Mesodermal cell (in vitro differentiated cells): ENCODE measurements around the gene RASGEF1C.
"Not testable (repeated sequence)": the region's sequence is repeated elsewhere in the genome, so short reads cannot be mapped to it uniquely, and the experiment has no call there.

Experiments
- H3K27ac ChIP-seq: 2 replicates; pipeline ENCODE4 v1.7.0; 2013; ENCODE audit warnings: mild to moderate bottlenecking, low read depth, low read length, moderate library complexity; ENCODE audit not compliant: severe bottlenecking
- H3K36me3 ChIP-seq: 2 replicates; pipeline ENCODE4 v1.7.1; 2013; ENCODE audit warnings: mild to moderate bottlenecking, low read length, moderate library complexity; ENCODE audit not compliant: control insufficient read depth, insufficient read depth
- H3K4me1 ChIP-seq: one replicate; pipeline ENCODE4 v1.7.1; 2013; ENCODE audit warnings: mild to moderate bottlenecking, low read length; ENCODE audit not compliant: insufficient read depth, control insufficient read depth, poor library complexity, severe bottlenecking
- H3K4me3 ChIP-seq: 2 replicates; pipeline ENCODE4 v1.7.0; 2013; ENCODE audit warnings: low read length, control low read depth, mild to moderate bottlenecking; ENCODE audit not compliant: insufficient read depth, poor library complexity, severe bottlenecking; ENCODE audit errors: extremely low read depth
- H3K9me3 ChIP-seq: 2 replicates; pipeline ENCODE4 v1.7.1; 2013; ENCODE audit warnings: mild to moderate bottlenecking, low read length, moderate library complexity; ENCODE audit not compliant: control insufficient read depth
- WGBS, 2 experiments: methylation state at CpG; one replicate each; pipeline ENCODE4 v1.1.5; 2013; ENCODE audit warnings: missing lambda C conversion rate in 2 of 2; ENCODE audit not compliant: insufficient coverage in 2 of 2; 5-methylcytosine and 5-hydroxymethylcytosine counted together

The RASGEF1C gene

DNA sequence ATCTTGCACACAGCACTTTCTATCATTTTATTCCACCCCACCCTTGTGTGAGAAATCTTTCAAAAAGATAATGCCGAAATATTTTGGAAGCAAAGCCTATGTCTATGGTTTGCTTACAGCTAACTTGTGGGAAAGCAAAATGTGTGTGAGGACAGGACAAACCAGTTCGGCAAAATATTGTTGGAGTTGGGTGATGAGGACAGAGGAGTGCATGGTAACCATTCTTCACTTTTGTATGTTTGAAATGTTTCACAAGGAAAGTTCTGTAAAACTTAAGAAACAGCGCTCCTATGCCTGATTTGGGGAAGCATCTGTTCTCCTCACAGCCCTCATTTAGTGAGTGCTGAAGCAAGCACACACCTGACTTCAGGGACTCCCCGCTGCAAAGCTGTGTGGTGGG is 75.5 kb downstream of the RASGEF1C start:
- H3K4me1 ChIP-seq: no peaks in the 10 kb centered on the region
- H3K4me3 ChIP-seq: no peak overlapping the region
- H3K9me3 ChIP-seq: no peaks in the 10 kb centered on the region
- no peak overlapping the region for H3K27ac ChIP-seq
- WGBS, 2 experiments: 93 to 96% methylated on average over 3 to 4 of the region's 4 CpGs
- no peaks in the 10 kb centered on the region for H3K36me3 ChIP-seq

DNA sequence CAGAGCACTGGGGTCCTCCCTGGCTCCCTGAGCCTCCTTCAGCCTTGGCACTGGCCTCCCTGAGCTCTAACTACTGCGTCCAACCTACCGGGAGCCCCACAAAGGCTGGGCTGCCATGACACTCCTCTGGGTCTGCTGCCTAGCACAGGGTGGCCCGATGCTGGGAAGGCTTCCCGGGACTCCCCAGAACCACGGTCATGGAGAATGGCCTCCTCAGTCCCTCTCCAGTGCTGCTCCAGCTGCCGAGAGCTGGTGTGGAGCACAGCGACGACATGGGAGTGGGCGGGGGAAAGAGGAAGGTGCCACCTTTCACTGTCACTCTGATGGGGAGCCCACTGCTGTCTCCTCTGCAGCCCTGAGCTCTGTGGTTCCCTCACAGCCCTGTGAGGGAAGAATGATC is 76.0 kb downstream of the RASGEF1C start:
- H3K4me1 ChIP-seq: no peaks in the 10 kb centered on the region
- 90 to 97% methylated on average over 6 of the region's 9 CpGs for WGBS, 2 experiments
- no peak overlapping the region for H3K4me3 ChIP-seq
- H3K9me3 ChIP-seq: no peaks in the 10 kb centered on the region
- no peaks in the 10 kb centered on the region for H3K36me3 ChIP-seq
- no peak overlapping the region for H3K27ac ChIP-seq

DNA sequence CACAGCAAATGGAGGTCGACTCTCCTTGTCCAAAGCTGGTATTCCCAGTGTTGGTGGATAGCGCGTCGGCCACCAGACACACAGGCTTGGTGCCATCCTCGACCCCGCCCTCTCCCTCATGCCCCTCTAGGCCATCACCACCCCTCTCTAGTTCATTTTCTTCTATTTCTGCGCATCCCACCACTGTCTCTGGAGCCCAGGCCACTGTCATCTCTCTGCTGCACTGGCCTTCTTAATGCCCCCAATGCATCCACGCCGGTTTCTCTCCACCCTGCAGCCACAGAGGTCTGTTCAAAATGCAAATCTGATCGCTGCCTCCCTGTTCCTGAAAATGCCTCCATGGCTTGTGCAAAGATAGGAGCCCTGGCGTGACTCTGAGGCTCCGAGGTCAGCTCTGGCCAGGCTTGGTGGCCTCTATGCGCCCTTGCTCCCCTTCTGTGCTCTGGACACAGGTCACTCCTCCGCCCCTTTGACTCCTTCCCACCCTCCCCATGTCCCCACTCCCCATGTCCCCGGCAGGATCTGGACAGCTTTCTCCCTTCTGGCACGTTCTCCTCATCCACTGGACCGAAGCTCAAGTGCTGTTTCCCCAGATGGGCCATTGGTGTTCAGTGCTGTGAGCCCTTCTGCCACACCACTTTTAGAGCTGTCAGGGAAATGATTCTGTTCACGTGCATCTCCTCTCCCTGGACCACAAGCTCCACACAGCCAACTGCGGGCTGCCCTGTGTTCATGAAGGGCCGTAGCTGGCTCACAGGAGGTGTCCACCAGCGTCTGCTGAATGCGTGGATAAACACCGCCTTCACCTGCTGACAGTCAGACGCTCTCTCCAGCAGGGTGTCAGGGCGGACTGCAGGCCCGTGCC is 77.9 kb downstream of the RASGEF1C start:
- WGBS, 2 experiments: 85 to 88% methylated on average over 25 to 26 of the region's 26 CpGs
- H3K36me3 ChIP-seq: no peaks in the 10 kb centered on the region
- H3K4me1 ChIP-seq: no peaks in the 10 kb centered on the region
- H3K9me3 ChIP-seq: no peaks in the 10 kb centered on the region
- no peak overlapping the region for H3K4me3 ChIP-seq
- H3K27ac ChIP-seq: no peak overlapping the region

DNA sequence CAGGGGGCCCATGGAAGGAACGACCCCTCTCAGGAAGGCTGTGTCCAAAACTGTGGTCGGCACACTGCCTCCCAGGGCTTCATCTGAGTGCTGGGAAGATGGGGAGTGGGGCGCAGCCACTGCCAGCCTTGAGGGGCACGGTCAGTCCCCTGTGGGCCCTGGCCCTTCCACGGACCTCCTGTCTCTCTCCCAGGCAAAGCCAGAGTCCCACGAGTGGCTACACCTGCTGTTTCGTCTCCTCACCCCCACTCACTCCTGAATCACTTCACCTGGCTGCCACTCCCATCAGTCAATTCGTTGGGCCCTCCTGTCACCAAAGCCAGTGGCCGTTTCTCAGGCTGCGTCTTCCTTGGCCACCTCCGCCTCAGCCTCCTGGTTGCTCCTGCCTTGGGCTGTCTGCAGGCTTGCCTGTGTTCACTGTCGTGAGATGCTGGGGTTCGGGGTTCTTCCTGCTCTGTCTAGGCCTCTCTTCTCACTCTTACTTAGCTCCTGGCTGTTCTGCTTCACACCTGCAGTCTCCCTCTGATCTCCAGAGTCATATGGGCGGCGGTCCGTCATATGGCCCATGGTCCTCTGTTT is 78.6 kb downstream of the RASGEF1C start:
- H3K36me3 ChIP-seq: no peaks in the 10 kb centered on the region
- WGBS, 2 experiments: 88 to 94% methylated on average over 13 to 16 of the region's 16 CpGs
- no peak overlapping the region for H3K4me3 ChIP-seq
- no peaks in the 10 kb centered on the region for H3K9me3 ChIP-seq
- no peak overlapping the region for H3K27ac ChIP-seq
- no peaks in the 10 kb centered on the region for H3K4me1 ChIP-seq

DNA sequence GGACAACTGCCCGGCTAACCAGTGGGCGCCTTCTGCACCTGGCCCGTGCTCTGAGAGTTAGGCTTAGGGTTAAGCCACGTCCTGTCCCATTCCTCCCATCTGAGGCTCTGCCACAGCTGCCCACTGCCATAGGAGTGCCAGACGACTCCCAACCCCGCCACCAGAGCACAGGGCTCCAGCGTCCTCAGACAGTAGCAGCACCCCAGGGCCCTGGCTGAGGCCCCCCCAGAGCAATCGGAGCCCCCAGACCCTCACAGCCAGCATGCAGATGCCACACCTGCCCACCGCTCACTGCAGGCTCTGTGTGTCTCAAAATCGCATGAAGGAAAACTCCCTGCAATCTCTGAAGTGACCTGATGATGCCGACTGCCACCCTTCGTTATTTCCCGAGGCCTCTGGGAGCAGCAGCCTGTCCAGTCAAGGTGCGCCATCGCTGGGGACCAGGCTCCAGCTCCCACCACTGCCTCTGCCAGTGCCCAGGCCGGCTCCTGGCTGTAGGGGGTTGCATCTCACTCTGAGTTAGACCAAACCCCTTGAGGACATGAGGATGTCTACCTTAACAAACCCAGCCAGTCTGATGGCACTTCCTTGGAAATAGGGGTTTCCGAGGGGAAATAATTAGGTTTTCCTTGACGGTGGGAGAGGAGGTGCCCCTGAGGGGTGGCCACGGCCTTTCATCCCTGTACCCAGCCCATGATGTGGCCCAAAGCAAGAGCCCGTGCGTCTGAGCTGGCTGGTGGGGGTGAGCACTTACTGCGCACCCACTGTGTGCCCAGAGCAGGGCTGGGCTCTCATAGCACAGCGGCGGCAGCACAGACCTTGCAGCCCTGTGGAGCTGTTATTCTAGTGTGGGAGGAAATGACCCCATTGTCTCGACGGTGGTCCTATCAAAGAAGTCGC is 79.5 kb downstream of the RASGEF1C start:
- WGBS, 2 experiments: 91 to 92% methylated on average over 21 to 24 of the region's 27 CpGs
- Histone ChIP-seq H3K27ac (no peak overlapping the region), H3K9me3 (no peaks in the 10 kb centered on the region), H3K4me1 (no peaks in the 10 kb centered on the region), H3K36me3 (no peaks in the 10 kb centered on the region), H3K4me3 (no peak overlapping the region)

DNA sequence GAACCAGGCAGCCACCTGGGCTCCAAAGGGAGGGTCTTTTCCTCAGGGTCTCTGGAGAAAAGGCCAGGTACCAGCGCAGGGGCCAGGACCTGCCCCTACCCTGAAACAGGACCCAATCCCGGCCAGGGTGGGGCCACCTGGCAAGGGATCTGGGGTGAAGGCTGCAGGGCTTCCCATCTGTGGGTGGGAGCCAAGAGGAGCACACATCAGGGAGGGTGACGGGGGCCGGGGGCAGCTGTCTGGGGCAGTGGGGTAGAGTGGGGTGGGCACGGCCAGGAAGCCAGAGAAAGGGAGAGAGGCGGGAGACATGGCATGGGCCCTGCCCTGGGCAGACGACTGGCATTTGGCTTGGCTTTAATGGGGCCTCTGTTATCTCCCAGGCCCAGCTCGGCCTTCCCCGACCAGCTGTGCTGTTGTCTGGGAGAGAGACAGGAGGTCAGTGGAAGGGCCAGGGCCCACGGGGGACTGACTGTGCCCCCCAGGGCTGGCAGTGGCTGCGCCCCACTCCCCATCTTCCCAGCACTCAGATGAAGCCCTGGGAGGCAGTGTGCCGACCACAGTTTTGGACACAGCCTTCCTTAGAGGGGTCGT is 80.2 kb downstream of the RASGEF1C start:
- Histone ChIP-seq H3K36me3 (no peaks in the 10 kb centered on the region), H3K4me3 (no peak overlapping the region), H3K27ac (no peak overlapping the region), H3K4me1 (no peaks in the 10 kb centered on the region), H3K9me3 (no peaks in the 10 kb centered on the region)
- WGBS, 2 experiments: 89 to 95% methylated on average over 10 to 12 of the region's 13 CpGs

DNA sequence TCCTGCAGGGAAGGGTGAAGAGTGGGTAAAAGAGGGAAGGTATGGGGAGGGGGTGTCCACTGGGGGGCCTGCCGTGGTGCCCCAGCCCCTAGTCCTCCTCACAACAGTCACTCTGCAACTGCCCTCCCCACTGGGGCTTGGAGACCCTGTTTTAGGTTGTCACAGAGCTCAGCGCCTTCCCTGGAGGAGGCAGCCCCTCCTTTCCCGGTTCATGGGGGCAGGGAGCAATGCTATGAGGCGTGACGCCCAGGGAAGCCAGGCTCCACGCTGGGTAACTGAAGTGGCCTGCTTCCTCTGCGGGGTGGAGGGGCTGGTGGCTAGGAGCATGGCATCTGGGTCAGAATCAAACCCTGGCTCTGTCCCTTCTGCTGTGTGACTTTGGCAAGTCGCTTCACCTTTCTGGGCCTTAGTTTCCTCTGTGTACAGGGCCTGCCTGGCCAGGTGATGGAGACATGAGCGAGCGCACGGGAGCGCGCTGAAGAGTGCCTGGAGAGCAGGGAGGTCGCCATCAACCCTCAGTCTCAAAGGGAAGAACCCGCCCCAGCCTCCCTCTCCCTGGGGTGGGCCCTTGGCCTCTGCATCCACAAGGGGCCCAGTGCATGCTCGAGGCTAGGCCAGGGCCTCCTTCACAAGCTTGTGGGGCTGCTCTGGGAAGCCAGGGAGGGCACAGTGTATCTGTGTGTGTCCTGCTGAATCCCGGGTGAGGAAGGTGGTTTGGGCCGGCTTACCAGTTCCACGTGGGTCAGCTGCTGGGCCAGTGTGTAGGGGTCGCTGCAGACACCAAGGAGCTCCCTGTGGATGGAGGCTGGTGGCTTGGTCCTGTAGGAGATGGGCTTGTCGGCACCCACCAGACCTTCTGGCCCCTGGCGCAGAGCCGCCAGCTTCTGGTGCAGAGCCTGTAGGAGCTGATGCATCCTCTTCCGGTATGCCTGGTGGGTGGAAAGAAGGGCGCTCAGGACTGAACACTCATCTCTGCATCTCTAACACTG is 81.0 kb downstream of the RASGEF1C start:
- 91 to 93% methylated on average over 19 to 23 of the region's 25 CpGs for WGBS, 2 experiments
- Histone ChIP-seq H3K27ac (no peak overlapping the region), H3K36me3 (no peaks in the 10 kb centered on the region)

DNA sequence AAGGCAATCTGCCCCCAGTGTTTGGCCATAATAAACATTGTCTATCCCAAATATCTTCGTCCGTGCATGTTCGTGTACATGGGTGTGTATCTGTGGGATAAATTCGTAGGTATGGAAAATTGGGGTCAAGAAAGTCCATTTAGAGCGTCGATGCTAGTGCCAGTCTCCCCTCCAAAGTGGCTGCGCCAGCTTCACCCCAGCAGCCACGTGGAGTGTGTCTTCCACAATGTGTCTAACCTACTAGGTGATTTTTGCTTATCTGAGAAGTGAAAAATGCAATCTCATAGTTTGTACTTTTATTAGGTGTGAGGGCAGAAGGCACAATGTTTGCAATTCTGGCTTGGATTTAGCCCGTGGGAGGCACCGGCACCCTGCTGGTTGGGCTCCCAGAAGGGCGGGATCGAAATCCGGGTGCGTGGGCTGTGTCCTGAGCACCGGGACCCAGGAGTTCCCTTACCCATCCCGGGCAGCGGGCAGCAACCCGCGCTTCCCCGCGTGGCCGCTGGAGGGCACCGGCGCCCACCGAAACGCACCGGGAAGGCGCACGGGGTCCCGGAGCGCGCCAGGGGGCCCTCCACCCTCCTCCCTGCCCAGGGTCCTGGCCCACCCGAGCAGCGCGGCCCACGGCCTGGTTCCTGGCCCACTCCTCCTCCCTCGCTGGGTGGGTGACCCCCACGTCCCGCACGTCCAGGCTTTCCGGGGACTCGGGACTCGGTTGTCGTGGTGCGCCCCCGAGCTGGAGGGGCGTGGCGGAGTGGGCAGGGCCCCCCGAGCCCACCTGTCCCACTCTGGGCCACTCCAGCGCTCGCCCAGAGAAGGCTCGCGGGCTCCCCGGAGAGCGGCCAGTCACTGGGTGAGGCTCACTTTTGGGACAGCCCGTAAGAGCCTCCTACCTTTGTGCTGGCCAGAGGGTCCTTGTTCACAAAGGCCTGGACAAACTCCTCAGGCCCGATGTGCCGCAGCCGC is 82.0 kb downstream of the RASGEF1C start:
- Histone ChIP-seq H3K9me3 (no peaks in the 10 kb centered on the region), H3K27ac (no peak overlapping the region), H3K4me3 (no peak overlapping the region), H3K36me3 (no peaks in the 10 kb centered on the region), H3K4me1 (no peaks in the 10 kb centered on the region)
- 42 to 44% methylated on average over 42 to 52 of the region's 59 CpGs for WGBS, 2 experiments

More for the DNA sequence above, 81.0 kb downstream of the RASGEF1C start:
- no peaks in the 10 kb centered on the region for H3K9me3 ChIP-seq
- no peaks in the 10 kb centered on the region for H3K4me1 ChIP-seq
- no peak overlapping the region for H3K4me3 ChIP-seq

DNA sequence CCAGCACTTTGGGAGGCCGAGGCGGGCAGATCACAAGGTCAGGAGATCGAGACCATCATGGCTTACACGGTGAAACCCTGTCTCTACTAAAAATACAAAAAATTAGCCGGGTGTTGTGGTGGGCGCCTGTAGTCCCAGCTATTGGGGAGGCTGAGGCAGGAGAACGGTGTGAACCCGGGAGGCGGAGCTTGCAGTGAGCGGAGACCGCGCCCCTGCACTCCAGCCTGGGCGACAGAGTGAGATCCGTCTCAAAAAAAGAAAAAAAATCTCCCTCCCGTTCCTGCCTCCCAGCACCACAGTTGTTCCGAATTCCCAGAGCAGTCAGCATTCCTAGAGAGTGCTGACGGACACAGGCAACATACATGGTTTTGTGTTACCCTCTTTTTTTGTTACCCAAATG is 82.9 kb downstream of the RASGEF1C start:
- not testable (repeated sequence) for H3K9me3 ChIP-seq, H3K36me3 ChIP-seq, H3K27ac ChIP-seq, H3K4me1 ChIP-seq, H3K4me3 ChIP-seq
- 81 to 86% methylated on average over 14 of the region's 17 CpGs for WGBS, 2 experiments
